H1 (cell line): ENCODE results near the gene SCGB1D2. TPM values are rescaled to one million over a fixed set of nuclear protein-coding genes. Genes with fewer than 3 reads are reported as not detected.

Source experiments
- CTCF ChIA-PET: fragments of 300-600 bp; sonication (Branson Sonifier 250); formaldehyde crosslinking; loops from one replicate; lab custom pipeline; 2021; ENCODE audit not compliant: partially characterized antibody; lab: Charles Lee
- POLR2A ChIA-PET: fragments of 300-600 bp; sonication (Branson Sonifier 250); formaldehyde crosslinking; loops from one replicate; lab custom pipeline; 2021; ENCODE audit warnings: inconsistent platforms; ENCODE audit not compliant: partially characterized antibody; lab: Charles Lee
- DNase-seq, 2 experiments: peaks; one replicate each; pipeline versions ENCODE4 v3.0.0 to v3.0.0-alpha.2; 2010 to 2022; ENCODE audit warnings: low spot score in 2 of 2, low read depth in 1 of 2, mixed read lengths in 1 of 2
- FAIRE-seq: peaks from 2 replicates; lab custom pipeline; 2011; peaks lifted over from hg19 to GRCh38; lab: Jason Lieb, UNC
- H2AFZ ChIP-seq: 2 replicates; pipeline ENCODE4 v1.8.1; 2012; ENCODE audit warnings: low read length, inconsistent platforms
- H2AK5ac ChIP-seq: 2 replicates; pipeline ENCODE4 v1.6.1; 2013; ENCODE audit warnings: low read depth, low read length
- H2BK120ac ChIP-seq: replicated peaks from 2 replicates; pipeline ENCODE3; 2013; ENCODE audit warnings: low read depth, low read length, inconsistent platforms
- H2BK12ac ChIP-seq: 2 replicates; pipeline ENCODE4 v1.6.1; 2013; ENCODE audit warnings: low read depth, low read length
- H2BK15ac ChIP-seq: 2 replicates; pipeline ENCODE4 v1.6.1; 2013; ENCODE audit warnings: low read length
- H2BK20ac ChIP-seq: 2 replicates; pipeline ENCODE4 v1.6.1; 2013; ENCODE audit warnings: low read length
- H2BK5ac ChIP-seq: 2 replicates; pipeline ENCODE4 v1.6.1; 2013; ENCODE audit warnings: low read depth, low read length
- H3K14ac ChIP-seq: 2 replicates; pipeline ENCODE4 v1.6.1; 2013; ENCODE audit warnings: inconsistent platforms; ENCODE audit not compliant: insufficient read length
- H3K18ac ChIP-seq: 2 replicates; pipeline ENCODE4 v1.6.1; 2013; ENCODE audit warnings: low read length; ENCODE audit errors: extremely low read depth
- H3K23ac ChIP-seq: 2 replicates; pipeline ENCODE4 v1.6.1; 2013; ENCODE audit warnings: inconsistent platforms; ENCODE audit not compliant: insufficient read length
- H3K23me2 ChIP-seq: 2 replicates; pipeline ENCODE4 v1.6.1; 2013; ENCODE audit warnings: low read depth, low read length
- H3K27ac ChIP-seq: 2 replicates; pipeline ENCODE4 v1.6.1; 2011; ENCODE audit warnings: low read depth, low read length, inconsistent platforms
- H3K27me3 ChIP-seq, 4 experiments: replicated peaks in 1 of 4; 1 replicate in 1 of 4; 2 replicates in 3 of 4; pipeline versions ENCODE4 v1.6.1 to v1.8.1; 2011 to 2013; ENCODE audit warnings: low read length in 3 of 4, mild to moderate bottlenecking in 3 of 4, inconsistent platforms in 2 of 4, mixed read lengths in 2 of 4, moderate library complexity in 1 of 4; ENCODE audit not compliant: control insufficient read depth in 3 of 4, insufficient read depth in 3 of 4; ENCODE audit errors: extremely low read depth in 1 of 4
- H3K36me3 ChIP-seq, 4 experiments: 2 replicates each; pipeline versions ENCODE4 v1.6.1 to v1.8.1; 2011 to 2013; ENCODE audit warnings: mild to moderate bottlenecking in 4 of 4, low read length in 3 of 4, moderate library complexity in 2 of 4, control low read depth in 1 of 4, inconsistent platforms in 1 of 4; ENCODE audit not compliant: insufficient read depth in 4 of 4, control insufficient read depth in 2 of 4
- H3K4ac ChIP-seq: replicated peaks from 2 replicates; pipeline ENCODE3; 2013; ENCODE audit warnings: low read length, low read depth, mixed read lengths, inconsistent platforms; ENCODE audit not compliant: insufficient read length
- H3K4me1 ChIP-seq, 4 experiments: replicated peaks in 1 of 4; 1 replicate in 1 of 4; 2 replicates in 3 of 4; pipeline versions ENCODE4 v1.6.1 to v1.8.1; 2011 to 2013; ENCODE audit warnings: low read length in 3 of 4, inconsistent platforms in 2 of 4, mixed read lengths in 1 of 4; ENCODE audit not compliant: insufficient read depth in 4 of 4, control insufficient read depth in 3 of 4
- H3K4me2 ChIP-seq, 2 experiments: 2 replicates each; pipeline versions ENCODE4 v1.6.1 to v1.8.1; 2011 to 2013; ENCODE audit warnings: low read depth in 2 of 2, low read length in 2 of 2, control low read depth in 1 of 2, inconsistent platforms in 1 of 2, mild to moderate bottlenecking in 1 of 2; ENCODE audit not compliant: insufficient read depth in 1 of 2
- H3K4me3 ChIP-seq, 4 experiments: fragments of 200-600, 300-600 bp in 1 of 4; sonication (generic), shearing (Covaris generic), sonication (Bioruptor Twin) in 1 of 4; 2 replicates each; pipeline versions ENCODE4 v1.5.1 to v1.8.1; 2011 to 2016; ENCODE audit warnings: low read length in 4 of 4, low read depth in 3 of 4, control low read depth in 2 of 4, inconsistent platforms in 2 of 4, mild to moderate bottlenecking in 2 of 4, mixed read lengths in 1 of 4, moderate library complexity in 1 of 4; ENCODE audit not compliant: insufficient read depth in 2 of 4; ENCODE audit errors: extremely low read depth in 1 of 4
- H3K56ac ChIP-seq: replicated peaks from 2 replicates; pipeline ENCODE3; 2013; ENCODE audit warnings: low read depth, mild to moderate bottlenecking, mixed read lengths, low read length, inconsistent platforms; ENCODE audit not compliant: insufficient read length
- H3K79me1 ChIP-seq: 2 replicates; pipeline ENCODE4 v1.6.1; 2013; ENCODE audit warnings: low read depth, low read length, control low read depth
- H3K79me2 ChIP-seq, 2 experiments: 2 replicates each; pipeline versions ENCODE4 v1.6.1 to v1.8.1; 2012 to 2013; ENCODE audit warnings: low read length in 2 of 2, mild to moderate bottlenecking in 2 of 2, inconsistent platforms in 1 of 2; ENCODE audit not compliant: insufficient read depth in 2 of 2, control insufficient read depth in 1 of 2
- H3K9ac ChIP-seq, 4 experiments: replicated peaks in 1 of 4; 1 replicate in 1 of 4; 2 replicates in 3 of 4; pipeline versions ENCODE4 v1.6.1 to v1.8.1; 2011 to 2013; ENCODE audit warnings: low read depth in 3 of 4, low read length in 3 of 4, control low read depth in 2 of 4, mild to moderate bottlenecking in 2 of 4, moderate library complexity in 2 of 4, inconsistent platforms in 1 of 4; ENCODE audit errors: extremely low read depth in 1 of 4
- H3K9me3 ChIP-seq, 2 experiments: 2 replicates each; pipeline versions ENCODE4 v1.6.1 to v1.8.1; 2012 to 2013; ENCODE audit warnings: mild to moderate bottlenecking in 2 of 2, moderate library complexity in 2 of 2, control low read depth in 1 of 2, inconsistent platforms in 1 of 2, low read depth in 1 of 2, low read length in 1 of 2, mixed read lengths in 1 of 2; ENCODE audit not compliant: insufficient read depth in 2 of 2
- H4K20me1 ChIP-seq, 2 experiments: replicated peaks in 1 of 2; 2 replicates each; pipeline versions ENCODE3 to v1.8.1; 2011 to 2013; ENCODE audit warnings: inconsistent platforms in 2 of 2, low read length in 2 of 2, mild to moderate bottlenecking in 1 of 2; ENCODE audit not compliant: insufficient read depth in 2 of 2, control insufficient read depth in 1 of 2
- H4K5ac ChIP-seq: 2 replicates; pipeline ENCODE4 v1.6.1; 2013; ENCODE audit warnings: low read length, low read depth, mixed read lengths, inconsistent platforms; ENCODE audit not compliant: insufficient read length
- H4K8ac ChIP-seq: 2 replicates; pipeline ENCODE4 v1.8.0; 2013; ENCODE audit warnings: mild to moderate bottlenecking, moderate library complexity, low read length, inconsistent platforms; ENCODE audit not compliant: insufficient read depth; ENCODE audit errors: extremely low read depth
- H4K91ac ChIP-seq: replicated peaks from 2 replicates; pipeline ENCODE3; 2013; ENCODE audit warnings: low read length, mixed read lengths, inconsistent platforms; ENCODE audit not compliant: insufficient read length
- BACH1 ChIP-seq: IDR thresholded peaks from 2 replicates; pipeline ENCODE4 v1.6.1; 2012; ENCODE audit warnings: low read length, improper control_type of control experiment
- NANOG ChIP-seq: IDR thresholded peaks from 2 replicates; pipeline ENCODE4 v1.6.1; 2011; ENCODE audit warnings: low read length, low read depth, mild to moderate bottlenecking, inconsistent platforms; ENCODE audit not compliant: insufficient read depth, poor library complexity, severe bottlenecking
- POLR2AphosphoS5 ChIP-seq: IDR thresholded peaks from 2 replicates; pipeline ENCODE4 v1.6.1; 2011; ENCODE audit warnings: low read depth, low read length
- SIN3A ChIP-seq, 2 experiments: IDR thresholded peaks in 1 of 2; conservative IDR thresholded peaks in 1 of 2; 2 replicates each; pipeline ENCODE4 v1.6.1; 2011 to 2012; ENCODE audit warnings: low read length in 2 of 2, improper control_type of control experiment in 1 of 2, low read depth in 1 of 2, mild to moderate bottlenecking in 1 of 2
- WGBS, 2 experiments: shearing (Covaris generic) in 1 of 2; methylation state at CpG; one replicate each; pipeline versions ENCODE4 v1.1.6 to v1.1.7; 2013 to 2015; ENCODE audit warnings: low lambda C conversion rate in 2 of 2, mixed read lengths in 2 of 2, inconsistent platforms in 1 of 2, low coverage in 1 of 2, missing lambda C conversion rate in 1 of 2; ENCODE audit not compliant: insufficient replicate concordance in 2 of 2, insufficient coverage in 1 of 2, insufficient read length in 1 of 2; ENCODE audit errors: extremely low coverage in 1 of 2, missing lambda C conversion rate in 1 of 2; 5-methylcytosine and 5-hydroxymethylcytosine counted together
- polyA plus RNA-seq, 7 experiments: library from polyadenylated mRNA; depleted of rRNA in 3 of 7; stranded (reverse) in 5 of 7; unstranded in 2 of 7; fragments of >200 nt in 5 of 7; fragments of 200-250 nt in 2 of 7; gene quantifications; 1 replicate in 5 of 7; 2 replicates in 1 of 7; 4 replicates in 1 of 7; pipeline versions ENCODE4 v1.2.1 to v1.2.3, GENCODE V29; 2011 to 2013; ENCODE audit warnings: missing spikeins in 2 of 7, mixed read lengths in 2 of 7
- total RNA-seq: library from RNA; stranded (reverse); fragmentation: NEBNext Ultra II Directional; extraction: Animal tissue kit (Norgen Biotek cat#: 25700); gene quantifications from 2 replicates; pipeline ENCODE4 v1.2.1, GENCODE V29; 2021

The SCGB1D2 gene
- total and polyA plus RNA-seq, 2 of the 8 experiments (the other 6 are each of a cell fraction or from before 2014, with no cell fraction given), result not detected

- Histone ChIP-seq H2BK120ac (no peak overlapping the region), H4K91ac (no peak overlapping the region), H3K27me3 (no peaks in the 10 kb centered on the region), H3K79me1 (no peaks in the 10 kb centered on the region), H4K20me1 (no peaks in the 10 kb centered on the region), H2BK5ac (0 out of 2 replicates have a peak overlapping the region, but pooled peaks have one; percentile 69), H2BK20ac (0 out of 2 replicates have a peak overlapping the region, but pooled peaks have one; percentile 89), H3K14ac (no peak overlapping the region), H3K4me1 (peaks cover 0 to 3% (median 0%) of the 10 kb centered on the region in 4 experiments; a peak in 1 of 7 replicates), H3K23ac (no peak overlapping the region), H4K5ac (no peak overlapping the region), H3K9me3 (no peaks in the 10 kb centered on the region), H2BK12ac (no peak overlapping the region), H4K8ac (no peak overlapping the region), H3K9ac (no peak overlapping the region), H3K56ac (no peak overlapping the region), H3K23me2 (no peaks in the 10 kb centered on the region), H2AFZ (no peak overlapping the region), H3K27ac (no peak overlapping the region), H3K36me3 (no peaks in the 10 kb centered on the region), H3K18ac (no peak overlapping the region), H3K4ac (no peak overlapping the region), H3K4me3 (no peak overlapping the region), H2BK15ac (no peak overlapping the region), H2AK5ac (no peak overlapping the region), H3K4me2 (no peak overlapping the region), H3K79me2 (no peaks in the 10 kb centered on the region)
- POLR2A ChIA-PET, result no interaction called here
- DNase-seq (no peak), FAIRE-seq (no peak)
- 88% methylated on average over 3 of the region's 3 CpGs; no CpG with 5 or more reads in 1 of the 2 experiments for WGBS, 2 experiments
- no peak for TF ChIP-seq NANOG
- TF ChIP-seq POLR2AphosphoS5, result no peak
- TF ChIP-seq BACH1, result no peak
- TF ChIP-seq SIN3A (conservative IDR thresholded peaks at IDR 0.05 in 1 of 2, IDR thresholded peaks at IDR 0.05 in 1 of 2; ENCODE audit: low read depth in 1 of 2, low read length in 2 of 2), result no peak
- CTCF ChIA-PET, result interaction anchor here (0.9 kb wide), 1 partner anchor 14 kb away, joined by 5 read pairs; no protein-coding TSS in a partner anchor
Measured at GRCh38 chr11:62221498-62221897, 20.5 kb upstream of the SCGB1D2 start.
